Hematopoietic multipotent progenitor cell treated with erythropoietin and hydrocortisone succinate and interleukin-3 and kit ligand, for 8 days (in vitro differentiated cells): ENCODE data around the gene ME2.
"Not testable (repeated sequence)": the region's sequence is repeated elsewhere in the genome, so short reads cannot be mapped to it uniquely, and the experiment has no call there.

Source experiments
- DNase-seq: peaks from one replicate; pipeline ENCODE4 v3.0.0-alpha.2; 2015

ME2 gene

GRCh38 chr18:50878345-50879301, at the start of gene ME2:
TSS of gene ME2 (plus strand) at chr18:50879118. CDS start at chr18:50895821, 16,703 bp downstream.
- peak; percentile 90 for DNase-seq

- no peak for DNase-seq
Measured at GRCh38 chr18:50829644-50830043, 49.3 kb upstream of the ME2 start.

DNA sequence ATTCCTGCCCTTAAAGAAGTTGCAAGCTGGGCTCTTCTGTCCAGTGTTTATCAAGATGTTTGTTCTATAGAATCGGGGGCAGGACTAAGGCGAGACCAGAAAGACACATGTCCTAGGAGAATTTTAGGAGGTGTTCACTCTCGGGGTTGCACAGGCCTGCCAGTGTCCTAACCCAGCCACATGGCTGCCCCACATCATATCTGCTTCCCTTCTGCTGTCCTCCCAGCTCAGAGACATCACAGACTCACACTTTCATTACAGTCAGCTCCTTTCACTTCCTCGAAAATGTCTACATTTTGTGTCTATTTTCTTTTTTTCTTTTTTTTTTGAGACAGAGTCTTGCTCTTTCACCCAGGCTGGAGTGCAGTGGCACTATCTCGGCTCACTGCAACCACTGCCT, 48.4 kb upstream of the ME2 start:
- no peak for DNase-seq

DNA sequence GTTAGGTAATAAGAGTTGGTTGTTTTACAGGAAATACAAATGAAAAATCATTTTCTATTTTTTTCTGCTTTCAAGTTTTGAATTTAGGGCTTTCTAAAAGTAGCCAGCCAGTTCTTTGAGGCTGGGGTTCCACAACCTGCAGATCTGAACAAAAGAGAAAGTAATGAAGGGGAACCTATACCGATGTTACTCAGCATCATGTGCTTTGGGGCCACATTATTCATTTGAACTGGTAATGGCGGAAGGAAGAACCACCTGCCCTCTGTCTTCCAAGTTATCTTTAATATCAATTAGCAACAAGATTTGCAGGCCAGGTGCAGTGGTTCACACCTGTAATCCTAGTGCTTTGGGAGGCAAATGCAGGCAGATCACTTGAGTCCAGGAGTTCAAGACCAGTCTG, 46.2 kb upstream of the ME2 start:
- no peak for DNase-seq

GRCh38 chr18:50833496-50833895, 45.4 kb upstream of the ME2 start:
- DNase-seq, result not testable (repeated sequence)

DNA sequence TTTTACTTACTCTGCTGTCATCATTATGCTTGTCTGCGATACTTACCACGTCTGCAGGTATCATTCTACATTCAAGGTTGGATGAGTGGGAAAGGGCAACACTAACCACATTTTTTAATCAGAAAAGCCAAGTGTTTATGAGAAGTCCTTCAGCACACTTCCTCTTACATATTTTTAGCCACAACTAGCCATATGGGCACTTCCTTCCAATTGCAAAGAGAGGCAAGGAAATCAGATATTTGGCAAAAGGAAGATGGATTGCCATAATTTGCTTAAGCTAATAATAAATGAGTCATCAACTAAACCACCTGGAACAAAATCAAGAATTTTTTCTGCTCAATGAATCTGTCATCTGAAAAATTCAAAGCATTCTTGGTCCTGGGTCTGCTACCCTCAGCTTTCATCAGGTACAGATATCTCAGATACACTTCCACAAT, 42.4 kb upstream of the ME2 start:
- no peak for DNase-seq

GRCh38 chr18:50839341-50839740, 39.6 kb upstream of the ME2 start:
- no peak for DNase-seq

- no peak for DNase-seq
Measured at GRCh38 chr18:50839996-50840395, 38.9 kb upstream of the ME2 start.

- no peak for DNase-seq
Measured at GRCh38 chr18:50842846-50843245, 36.1 kb upstream of the ME2 start.

GRCh38 chr18:50844554-50844953, 34.4 kb upstream of the ME2 start:
- DNase-seq, result no peak

- DNase-seq, result no peak
Measured at GRCh38 chr18:50844960-50845359, 34.0 kb upstream of the ME2 start.

GRCh38 chr18:50847192-50847591, 31.7 kb upstream of the ME2 start:
- peak; percentile 18 for DNase-seq

DNA sequence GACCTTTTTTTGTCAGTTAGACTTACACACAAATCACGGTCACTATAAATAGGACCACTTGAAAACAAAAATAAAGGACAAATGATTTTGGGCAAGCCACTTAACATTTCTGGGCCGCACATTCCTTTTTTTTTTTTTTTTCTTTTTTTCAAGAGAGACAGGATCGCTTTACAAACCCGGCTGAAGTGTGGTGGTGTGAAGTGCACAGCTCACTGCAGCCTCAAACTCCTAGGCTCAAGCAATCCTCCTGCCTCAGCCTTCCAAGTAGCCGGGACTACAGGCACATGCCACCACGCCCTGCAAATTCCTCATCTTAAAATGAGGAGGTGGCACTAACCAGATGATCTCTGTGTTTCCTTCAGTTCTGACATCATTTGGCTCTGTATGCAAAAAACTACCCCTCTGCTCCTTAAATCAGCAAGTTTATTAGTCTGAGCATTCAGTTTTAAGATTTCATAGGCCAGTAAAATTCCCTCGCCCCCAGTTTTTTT, 30.8 kb upstream of the ME2 start:
- no peak for DNase-seq

DNA sequence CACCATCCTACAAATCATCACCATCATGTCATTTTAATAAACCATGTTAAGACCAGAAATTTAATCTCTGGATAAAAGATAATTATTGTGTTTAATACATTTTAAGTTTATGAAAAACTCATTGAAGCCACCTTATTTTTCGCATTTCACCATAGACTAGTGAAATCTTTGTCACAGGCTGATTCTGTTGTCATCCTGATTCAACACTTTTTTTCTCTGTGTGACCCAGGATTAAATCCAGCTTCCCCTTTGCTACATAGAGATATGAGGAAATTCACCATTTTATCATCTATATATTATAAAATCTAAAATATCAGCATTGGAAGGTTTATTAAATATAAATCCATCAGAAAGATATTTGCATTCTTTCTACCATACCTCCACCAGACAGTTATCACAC, 29.9 kb upstream of the ME2 start:
- DNase-seq, result no peak

DNA sequence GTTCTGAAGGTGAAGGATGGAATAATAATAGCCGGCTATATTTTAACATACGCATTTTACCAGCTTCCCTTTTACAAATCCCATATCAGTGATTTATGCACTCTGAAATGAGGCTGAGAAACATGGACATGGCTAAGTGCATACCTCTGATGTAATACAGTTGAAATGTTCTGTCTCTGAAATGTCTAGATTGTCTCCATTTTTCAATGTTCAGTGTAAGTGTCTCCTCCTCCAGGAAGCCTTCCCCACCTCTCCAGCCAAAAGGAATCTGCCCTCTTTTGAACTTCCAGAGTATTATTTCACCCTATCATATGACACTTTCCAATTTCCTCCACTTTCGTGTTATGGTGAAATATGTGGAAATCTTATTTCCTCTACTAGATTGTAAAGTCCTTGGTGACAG, 29.5 kb upstream of the ME2 start:
- DNase-seq, result no peak

- DNase-seq, result no peak
Measured at GRCh38 chr18:50850307-50851065, 28.4 kb upstream of the ME2 start.

GRCh38 chr18:50853863-50854271, 25.1 kb upstream of the ME2 start:
- no peak for DNase-seq

- DNase-seq, result no peak
Measured at GRCh38 chr18:50855976-50856757, 22.8 kb upstream of the ME2 start.

- not testable (repeated sequence) for DNase-seq
Measured at GRCh38 chr18:50857166-50857565, 21.8 kb upstream of the ME2 start.

- DNase-seq, result no peak
Measured at GRCh38 chr18:50857694-50858093, 21.2 kb upstream of the ME2 start.

GRCh38 chr18:50859793-50860555, 18.9 kb upstream of the ME2 start:
- no peak for DNase-seq

DNA sequence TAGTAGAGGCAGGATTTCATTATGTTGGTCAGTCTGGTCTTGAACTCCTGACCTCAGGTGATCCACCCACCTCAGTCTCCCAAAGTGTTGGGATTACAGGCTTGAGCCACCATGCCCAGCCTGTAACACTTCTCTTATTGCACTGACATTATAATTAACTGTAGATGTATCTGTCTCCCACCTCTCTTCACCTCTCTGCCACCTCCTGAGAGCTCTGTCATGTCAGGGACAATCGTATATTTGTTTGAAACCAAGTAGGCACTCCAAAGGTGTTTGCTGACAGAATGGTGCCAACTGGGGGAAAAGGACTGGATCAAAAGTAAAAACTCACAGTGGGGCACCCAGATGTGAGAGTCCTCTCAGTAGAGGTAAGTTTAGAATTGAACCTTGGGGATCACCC, 17.3 kb upstream of the ME2 start:
- no peak for DNase-seq
